ENCODE data around the gene HK1.
A peak's percentile ranks its signal among the peaks of the same experiment; 100 is the strongest.
"Not testable (repeated sequence)": the region's sequence is repeated elsewhere in the genome, so short reads cannot be mapped to it uniquely, and the experiment has no call there.

Gene HK1

DNA sequence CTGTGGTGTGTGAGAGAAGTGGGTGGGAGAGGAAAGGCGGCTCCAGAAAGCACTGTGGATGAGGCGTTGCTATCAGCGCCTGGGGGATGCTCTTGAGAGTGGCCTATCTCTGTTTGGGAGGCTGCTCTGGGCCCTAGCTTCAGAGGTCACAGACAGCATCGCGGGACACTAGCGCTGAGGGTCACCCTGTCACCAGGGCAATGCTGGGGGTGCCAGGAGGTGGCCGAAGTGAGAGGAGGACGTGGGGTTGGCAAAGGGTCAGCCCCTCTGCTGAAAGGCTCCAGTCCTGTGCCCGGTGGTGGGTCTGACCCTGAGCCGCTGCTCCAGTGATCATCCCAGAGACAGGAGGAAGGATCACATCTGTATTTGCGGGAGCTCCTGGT, 141.4 kb downstream of the HK1 start:
- DNase-seq (ENCODE audit: low read depth) = no peak

- no peak for DNase-seq (ENCODE audit: low read depth)
These were observed 143.5 kb downstream of the HK1 start for GRCh38 chr10:69421611-69422308.

- DNase-seq (ENCODE audit: low read depth) = no peak
These were observed 144.4 kb downstream of the HK1 start for GRCh38 chr10:69422676-69423075.

- no peak for DNase-seq (ENCODE audit: low read depth)
These were observed 146.7 kb downstream of the HK1 start for GRCh38 chr10:69425041-69425440.

DNA sequence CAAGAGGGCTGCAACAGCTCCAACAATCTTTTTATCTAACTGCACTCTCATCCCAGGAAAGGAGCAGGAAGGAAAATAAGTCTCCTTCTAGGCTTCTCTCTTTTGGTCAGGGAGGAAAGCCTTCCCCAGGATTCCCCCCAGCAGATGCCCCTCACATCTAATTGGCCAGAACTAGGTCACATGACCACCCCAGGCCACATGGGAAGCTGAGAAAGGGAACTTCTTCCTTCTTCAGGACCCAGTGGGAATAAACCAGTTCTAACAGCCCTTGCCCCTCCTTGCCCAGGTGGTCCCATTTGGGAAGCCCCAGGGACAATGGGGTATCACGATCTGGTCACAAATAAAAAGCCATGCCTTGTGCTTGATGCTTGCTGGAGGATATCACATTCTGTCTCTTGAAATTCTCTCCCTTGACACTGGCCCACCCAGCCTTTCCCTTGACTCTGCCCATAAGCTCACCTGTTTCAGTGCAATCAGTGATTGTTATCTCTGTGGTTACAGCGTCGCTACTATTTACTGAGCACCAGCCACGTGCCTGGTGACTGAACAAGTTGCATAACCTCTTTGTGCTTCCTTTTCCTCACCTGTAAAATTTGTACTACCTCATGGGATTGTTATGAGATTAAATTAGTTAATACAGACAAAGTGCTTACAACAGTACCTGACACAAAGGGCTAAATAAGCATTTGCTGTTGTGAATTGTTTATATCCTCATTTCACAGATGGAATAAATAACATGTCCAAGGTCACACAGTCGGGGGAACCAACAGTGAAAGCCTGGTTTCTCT, 147.4 kb downstream of the HK1 start:
- no peak for DNase-seq (ENCODE audit: low read depth)

DNA sequence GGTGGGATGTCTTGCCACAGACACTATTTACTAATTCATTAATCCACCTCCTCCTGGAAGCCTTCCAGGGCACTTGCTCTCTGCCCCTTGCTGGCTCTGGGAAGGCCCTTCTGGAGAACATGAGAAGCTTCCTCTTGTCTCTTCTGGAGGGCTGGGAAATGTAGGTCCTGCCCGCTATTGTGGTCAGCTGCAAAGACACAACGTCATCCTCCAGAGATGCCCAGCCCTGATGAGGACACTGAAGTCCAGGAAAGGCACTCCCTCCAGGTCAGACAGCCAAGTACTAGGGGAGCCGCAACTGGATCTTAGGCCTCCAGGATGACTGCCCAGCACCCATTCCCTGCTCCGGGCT, 148.1 kb downstream of the HK1 start:
- DNase-seq (ENCODE audit: low read depth) = no peak

DNA sequence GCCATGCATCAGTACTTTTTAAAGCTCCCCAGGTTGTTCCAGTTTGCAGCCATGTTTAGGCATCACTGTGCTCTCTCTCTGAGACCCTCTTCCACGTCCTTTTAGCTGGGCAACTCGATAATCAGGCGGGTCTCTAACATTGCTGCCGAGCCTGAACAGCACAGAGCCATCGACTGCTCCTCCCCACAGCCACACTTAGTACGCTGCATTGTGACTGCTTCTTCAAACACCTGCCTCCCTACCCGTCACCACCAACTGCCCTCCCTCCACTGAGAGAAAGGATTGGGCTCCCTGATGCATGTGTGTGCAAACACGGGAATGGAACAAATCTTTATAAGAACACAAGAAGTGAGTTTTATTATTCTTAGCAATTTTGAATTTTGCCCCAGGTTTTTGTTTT, 149.9 kb downstream of the HK1 start:
- DNase-seq (ENCODE audit: low read depth) = no peak

GRCh38 chr10:69434169-69434568, 155.9 kb downstream of the HK1 start:
- no peak for DNase-seq (ENCODE audit: low read depth)

DNA sequence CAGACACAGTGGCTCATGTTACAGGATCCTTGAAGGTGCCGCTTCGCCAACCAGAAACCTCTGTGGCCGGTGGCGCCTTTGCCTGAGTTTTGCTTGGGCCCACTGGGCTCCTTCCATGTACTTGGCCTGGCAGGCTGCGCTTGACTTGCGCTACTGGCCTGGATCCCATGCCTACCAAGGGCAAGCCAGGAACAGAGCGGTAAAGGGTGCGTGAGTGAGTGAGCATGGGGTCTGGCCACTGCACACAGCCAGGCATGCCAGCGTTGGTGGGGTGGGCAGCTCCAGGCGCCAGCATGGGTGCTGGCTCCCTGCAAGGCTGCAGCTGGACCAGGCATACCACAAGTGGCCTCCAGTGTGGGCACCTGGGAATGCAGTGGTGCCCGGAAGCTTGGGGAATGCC, 156.6 kb downstream of the HK1 start:
- no peak for DNase-seq (ENCODE audit: low read depth)

DNA sequence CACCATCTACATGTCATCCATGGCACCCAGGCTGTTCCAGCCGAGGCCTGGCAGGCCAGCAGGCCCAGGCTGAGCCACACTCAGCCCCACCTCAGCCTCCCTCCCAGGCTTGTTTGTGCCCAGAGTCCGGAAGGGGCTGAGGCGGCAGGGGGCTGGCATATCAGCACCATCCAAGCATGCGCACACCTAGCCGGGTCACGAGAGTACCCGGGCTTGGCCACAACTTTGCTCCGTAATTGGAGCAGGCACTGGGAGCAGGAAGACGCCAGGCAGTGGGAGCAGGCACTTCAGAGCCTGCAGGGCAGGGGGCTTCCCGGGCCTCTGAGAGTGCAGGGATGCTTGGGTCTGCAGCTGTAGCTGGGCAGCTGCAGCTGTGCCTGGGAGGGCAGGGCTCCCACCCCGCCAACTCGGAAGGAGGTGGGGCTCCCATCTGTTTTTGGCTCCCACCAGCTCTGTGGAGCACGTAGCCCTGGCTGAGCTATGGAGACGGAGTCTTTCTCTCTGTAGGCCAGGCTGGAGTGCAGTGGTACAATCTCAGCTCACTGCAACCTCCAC, 157.7 kb downstream of the HK1 start:
- no peak for DNase-seq (ENCODE audit: low read depth)

GRCh38 chr10:69437321-69438259, 159.3 kb downstream of the HK1 start:
- DNase-seq (ENCODE audit: low read depth) = no peak

- no peak for DNase-seq (ENCODE audit: low read depth)
These were observed 160.4 kb downstream of the HK1 start for GRCh38 chr10:69438536-69439349.

DNA sequence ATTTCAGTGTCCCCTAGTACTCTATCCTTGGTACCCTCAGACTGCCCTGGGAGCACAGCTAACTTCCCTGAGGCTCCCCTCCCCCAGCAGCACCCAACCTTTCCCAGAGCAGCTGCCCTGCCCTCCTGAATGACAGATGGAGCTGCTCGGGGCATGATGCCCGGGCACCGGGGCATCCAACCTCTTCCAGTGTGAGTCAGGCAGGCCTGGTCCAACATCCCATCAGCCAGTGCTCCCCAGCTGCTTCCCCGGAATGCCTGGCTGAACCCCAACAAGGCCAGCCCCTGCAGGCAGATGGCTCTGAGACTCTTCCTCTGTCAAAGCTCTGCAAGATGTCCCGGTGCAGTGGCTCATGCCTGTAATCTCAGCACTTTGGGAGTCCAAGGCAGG, 161.0 kb downstream of the HK1 start:
- no peak for DNase-seq (ENCODE audit: low read depth)

GRCh38 chr10:69439813-69440506, 161.7 kb downstream of the HK1 start:
- no peak for DNase-seq (ENCODE audit: low read depth)

DNA sequence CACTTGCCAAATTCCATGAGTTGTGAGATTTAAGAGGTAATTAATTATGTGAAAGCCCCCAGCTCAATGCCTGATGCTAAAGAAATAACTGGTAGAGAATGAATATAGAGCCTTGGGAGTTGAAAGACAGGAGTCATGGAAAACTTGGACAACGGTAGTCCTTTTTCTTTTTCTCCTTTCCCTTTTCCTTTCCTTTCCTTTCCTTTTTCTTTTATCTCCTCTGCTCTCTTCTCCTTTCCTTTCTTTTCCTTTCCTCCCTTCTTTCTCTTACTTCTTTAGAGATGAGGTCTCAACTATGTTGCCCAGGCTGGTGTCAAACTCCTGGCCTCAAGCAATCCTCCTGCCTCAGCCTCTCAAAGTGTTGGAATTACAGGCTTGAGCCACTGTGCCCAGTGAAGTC, 165.1 kb downstream of the HK1 start:
- no peak for DNase-seq (ENCODE audit: low read depth)

DNA sequence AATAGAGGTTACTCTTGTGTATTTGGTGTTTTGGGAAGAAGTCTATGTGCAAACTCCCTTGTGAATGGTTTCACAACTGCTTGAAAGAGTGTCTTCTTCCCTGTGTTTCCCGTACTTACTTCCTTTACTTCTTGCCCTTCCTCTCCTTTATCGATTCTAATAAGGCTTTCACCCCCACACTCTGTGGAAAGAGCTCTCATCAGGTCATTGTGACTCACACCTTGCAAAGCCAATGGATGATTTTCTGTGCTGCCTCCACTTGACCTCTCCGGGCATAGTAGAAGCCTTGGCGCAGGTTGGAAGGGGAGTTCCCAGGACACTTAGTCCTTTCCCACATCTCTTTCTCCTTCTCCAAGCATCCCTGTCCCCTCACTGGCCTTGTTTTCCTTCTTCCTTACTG, 166.7 kb downstream of the HK1 start:
- DNase-seq (ENCODE audit: low read depth) = no peak

- DNase-seq (ENCODE audit: low read depth) = no peak
These were observed 167.9 kb downstream of the HK1 start for GRCh38 chr10:69446229-69446628.

GRCh38 chr10:69446650-69447151, 168.4 kb downstream of the HK1 start:
- DNase-seq (ENCODE audit: low read depth) = peak; percentile 48

- no peak for DNase-seq (ENCODE audit: low read depth)
These were observed 171.5 kb downstream of the HK1 start for GRCh38 chr10:69449841-69450240.

GRCh38 chr10:69450395-69450794, 172.1 kb downstream of the HK1 start:
- not testable (repeated sequence) for DNase-seq (ENCODE audit: low read depth)
